Measurements from ENCODE around the gene ALB. TPM values are rescaled to one million over a fixed set of nuclear protein-coding genes. Genes with fewer than 3 reads are reported as not detected.

Gene ALB
- total and polyA plus RNA-seq, 2 of the 8 experiments (the other 6 are each of a cell fraction or from before 2014, with no cell fraction given): 0.12 TPM; not detected in 1

DNA sequence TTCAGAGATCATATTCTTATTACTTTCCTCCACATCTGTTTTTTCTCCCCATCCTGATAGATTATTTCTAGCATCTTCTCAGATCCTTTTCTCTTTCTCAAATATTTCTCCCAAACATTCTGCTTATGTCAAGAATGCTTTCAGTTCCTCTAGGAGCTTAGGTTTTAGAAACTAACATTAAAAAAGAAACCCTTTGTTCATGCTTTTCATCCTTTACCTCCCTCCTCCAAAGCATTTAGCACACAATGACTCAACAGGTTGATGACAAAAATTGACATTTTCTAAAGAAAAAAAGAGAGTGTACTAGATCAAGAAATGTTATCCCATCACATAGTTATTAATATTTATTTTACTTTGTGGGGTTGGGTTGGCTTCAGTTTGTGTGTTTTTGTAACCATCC, 16.5 kb upstream of the ALB start (continued):
- TF ChIP-seq, protein P1, sequence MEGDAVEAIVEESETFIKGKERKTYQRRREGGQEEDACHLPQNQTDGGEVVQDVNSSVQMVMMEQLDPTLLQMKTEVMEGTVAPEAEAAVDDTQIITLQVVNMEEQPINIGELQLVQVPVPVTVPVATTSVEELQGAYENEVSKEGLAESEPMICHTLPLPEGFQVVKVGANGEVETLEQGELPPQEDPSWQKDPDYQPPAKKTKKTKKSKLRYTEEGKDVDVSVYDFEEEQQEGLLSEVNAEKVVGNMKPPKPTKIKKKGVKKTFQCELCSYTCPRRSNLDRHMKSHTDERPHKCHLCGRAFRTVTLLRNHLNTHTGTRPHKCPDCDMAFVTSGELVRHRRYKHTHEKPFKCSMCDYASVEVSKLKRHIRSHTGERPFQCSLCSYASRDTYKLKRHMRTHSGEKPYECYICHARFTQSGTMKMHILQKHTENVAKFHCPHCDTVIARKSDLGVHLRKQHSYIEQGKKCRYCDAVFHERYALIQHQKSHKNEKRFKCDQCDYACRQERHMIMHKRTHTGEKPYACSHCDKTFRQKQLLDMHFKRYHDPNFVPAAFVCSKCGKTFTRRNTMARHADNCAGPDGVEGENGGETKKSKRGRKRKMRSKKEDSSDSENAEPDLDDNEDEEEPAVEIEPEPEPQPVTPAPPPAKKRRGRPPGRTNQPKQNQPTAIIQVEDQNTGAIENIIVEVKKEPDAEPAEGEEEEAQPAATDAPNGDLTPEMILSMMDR (IDR thresholded peaks at IDR 0.05; ENCODE audit: control extremely low read depth in 1 of 3, insufficient read depth in 1 of 3, low read depth in 1 of 3, low read length in 3 of 3): no peak
- TF ChIP-seq EGR1 (IDR thresholded peaks at IDR 0.05; ENCODE audit: borderline replicate concordance, low read depth, low read length): no peak
- TF ChIP-seq CREB1 (IDR thresholded peaks at IDR 0.05): no peak
- no peak for TF ChIP-seq GABPA (IDR thresholded peaks at IDR 0.05; ENCODE audit: borderline replicate concordance, insufficient read depth, low read length)
- no peak for TF ChIP-seq NANOG (IDR thresholded peaks at IDR 0.05; ENCODE audit: insufficient read depth, low read depth, low read length, poor library complexity, severe bottlenecking)
- no peak for TF ChIP-seq RFX5 (IDR thresholded peaks at IDR 0.05; ENCODE audit: borderline replicate concordance, low read depth, low read length)
- TF ChIP-seq FOSL1 (IDR thresholded peaks at IDR 0.05; ENCODE audit: insufficient read depth, low read depth, low read length): no peak

Measured in H1 (cell line).